GM12874 (cell line): Measurements from ENCODE around the gene SMARCA4.

Experiments
- TF ChIP-seq, protein P1 (sequence below): IDR thresholded peaks from 2 replicates; pipeline ENCODE4 v1.5.1; 2011; ENCODE audit warnings: low read depth, mild to moderate bottlenecking, control low read depth, low read length, moderate library complexity; ENCODE audit not compliant: insufficient read depth

Gene SMARCA4

DNA sequence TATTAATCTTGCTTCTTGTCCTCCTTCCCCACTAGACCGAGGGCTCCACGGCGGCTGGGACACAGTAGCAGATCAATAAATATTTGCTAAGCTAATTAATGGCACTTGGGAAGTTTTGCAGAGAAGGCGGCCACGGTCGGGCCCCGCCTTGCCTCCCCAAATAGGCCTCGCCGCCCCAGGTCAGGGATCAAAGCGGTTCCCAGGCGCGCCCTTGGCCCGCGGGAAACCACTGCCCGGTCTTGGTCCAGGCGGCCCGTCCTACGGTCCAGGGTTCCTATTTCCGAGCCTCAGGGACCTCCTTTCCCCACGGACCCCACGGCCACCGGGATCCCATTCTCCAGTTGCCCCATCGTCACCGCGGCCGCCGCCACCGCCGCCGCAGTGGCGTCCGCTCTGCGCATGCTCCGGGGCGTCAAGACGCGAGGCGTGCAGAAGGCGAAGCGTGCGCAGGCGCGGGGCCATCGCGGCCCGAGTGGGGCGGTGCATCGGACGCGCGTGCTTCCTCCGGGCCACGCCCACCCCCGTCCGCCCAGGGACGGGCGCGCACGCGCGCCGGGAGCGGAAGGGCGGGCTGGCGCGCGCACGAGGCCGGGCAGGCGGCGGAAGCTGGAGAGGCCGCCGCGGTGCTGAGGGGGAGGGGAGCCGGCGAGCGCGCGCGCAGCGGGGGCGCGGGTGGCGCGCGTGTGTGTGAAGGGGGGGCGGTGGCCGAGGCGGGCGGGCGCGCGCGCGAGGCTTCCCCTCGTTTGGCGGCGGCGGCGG is at the start of gene SMARCA4:
Gene SMARCA4, plus strand, starts transcription at position 717 of the 759 bp plus-strand sequence. CDS start 23,122 bp downstream, outside the sequence.
- TF ChIP-seq, protein P1, sequence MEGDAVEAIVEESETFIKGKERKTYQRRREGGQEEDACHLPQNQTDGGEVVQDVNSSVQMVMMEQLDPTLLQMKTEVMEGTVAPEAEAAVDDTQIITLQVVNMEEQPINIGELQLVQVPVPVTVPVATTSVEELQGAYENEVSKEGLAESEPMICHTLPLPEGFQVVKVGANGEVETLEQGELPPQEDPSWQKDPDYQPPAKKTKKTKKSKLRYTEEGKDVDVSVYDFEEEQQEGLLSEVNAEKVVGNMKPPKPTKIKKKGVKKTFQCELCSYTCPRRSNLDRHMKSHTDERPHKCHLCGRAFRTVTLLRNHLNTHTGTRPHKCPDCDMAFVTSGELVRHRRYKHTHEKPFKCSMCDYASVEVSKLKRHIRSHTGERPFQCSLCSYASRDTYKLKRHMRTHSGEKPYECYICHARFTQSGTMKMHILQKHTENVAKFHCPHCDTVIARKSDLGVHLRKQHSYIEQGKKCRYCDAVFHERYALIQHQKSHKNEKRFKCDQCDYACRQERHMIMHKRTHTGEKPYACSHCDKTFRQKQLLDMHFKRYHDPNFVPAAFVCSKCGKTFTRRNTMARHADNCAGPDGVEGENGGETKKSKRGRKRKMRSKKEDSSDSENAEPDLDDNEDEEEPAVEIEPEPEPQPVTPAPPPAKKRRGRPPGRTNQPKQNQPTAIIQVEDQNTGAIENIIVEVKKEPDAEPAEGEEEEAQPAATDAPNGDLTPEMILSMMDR, result no peak

DNA sequence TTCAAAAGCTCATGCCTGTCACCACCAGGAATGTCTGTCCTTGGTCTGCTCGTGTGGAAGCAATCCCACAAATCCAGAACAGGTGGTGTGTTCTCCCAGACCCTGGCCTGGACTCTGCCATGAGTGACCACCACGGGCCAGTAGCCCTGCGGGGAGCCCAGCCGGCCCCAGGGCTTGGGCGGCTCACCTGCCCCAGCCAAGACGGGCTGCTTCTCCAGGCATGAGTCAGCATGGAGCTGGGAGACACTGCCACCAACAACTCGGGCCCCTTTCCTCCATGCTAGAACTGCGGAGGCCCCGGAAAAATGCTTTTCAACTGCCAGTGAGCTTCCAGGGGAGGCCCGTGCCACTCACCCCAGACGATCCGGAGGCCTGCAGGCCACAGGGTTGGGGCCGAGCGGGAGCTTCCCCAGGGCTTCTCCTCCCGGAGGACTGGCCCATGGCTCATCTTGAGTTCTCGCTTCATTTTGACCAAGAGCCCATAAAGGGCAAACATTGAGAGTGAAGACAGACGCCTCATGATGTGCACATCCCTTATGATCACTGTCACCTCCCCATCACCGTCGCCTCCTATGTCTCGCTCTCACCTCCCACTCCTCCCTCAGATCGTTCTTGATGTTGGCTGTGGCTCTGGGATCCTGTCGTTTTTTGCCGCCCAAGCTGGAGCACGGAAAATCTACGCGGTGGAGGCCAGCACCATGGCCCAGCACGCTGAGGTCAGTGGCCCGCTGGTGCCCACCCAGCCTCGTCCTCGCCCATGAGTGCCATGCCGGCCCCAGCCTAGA is 49.1 kb upstream of the SMARCA4 start:
- TF ChIP-seq, protein P1, result no peak

DNA sequence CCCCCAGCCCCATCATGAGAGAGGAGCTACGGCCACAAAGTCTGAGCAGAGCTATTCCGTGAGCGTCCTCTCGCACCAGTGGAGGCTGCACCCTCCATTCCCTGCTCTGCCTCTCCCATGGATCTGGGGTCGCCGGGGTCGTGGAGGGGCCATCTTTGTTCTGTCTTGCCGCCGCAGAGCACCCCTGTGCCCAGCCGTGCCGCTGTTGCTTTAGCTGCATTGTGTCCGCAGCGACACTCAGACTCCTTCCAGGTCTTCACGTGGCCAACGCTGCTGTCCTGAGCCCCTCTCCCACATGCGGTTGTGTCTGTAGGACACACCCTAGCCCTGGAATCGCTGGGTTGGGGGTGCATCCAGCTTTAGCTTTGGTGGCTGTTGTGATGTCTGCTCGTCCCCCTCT is 48.2 kb upstream of the SMARCA4 start:
- TF ChIP-seq, protein P1, result no peak

DNA sequence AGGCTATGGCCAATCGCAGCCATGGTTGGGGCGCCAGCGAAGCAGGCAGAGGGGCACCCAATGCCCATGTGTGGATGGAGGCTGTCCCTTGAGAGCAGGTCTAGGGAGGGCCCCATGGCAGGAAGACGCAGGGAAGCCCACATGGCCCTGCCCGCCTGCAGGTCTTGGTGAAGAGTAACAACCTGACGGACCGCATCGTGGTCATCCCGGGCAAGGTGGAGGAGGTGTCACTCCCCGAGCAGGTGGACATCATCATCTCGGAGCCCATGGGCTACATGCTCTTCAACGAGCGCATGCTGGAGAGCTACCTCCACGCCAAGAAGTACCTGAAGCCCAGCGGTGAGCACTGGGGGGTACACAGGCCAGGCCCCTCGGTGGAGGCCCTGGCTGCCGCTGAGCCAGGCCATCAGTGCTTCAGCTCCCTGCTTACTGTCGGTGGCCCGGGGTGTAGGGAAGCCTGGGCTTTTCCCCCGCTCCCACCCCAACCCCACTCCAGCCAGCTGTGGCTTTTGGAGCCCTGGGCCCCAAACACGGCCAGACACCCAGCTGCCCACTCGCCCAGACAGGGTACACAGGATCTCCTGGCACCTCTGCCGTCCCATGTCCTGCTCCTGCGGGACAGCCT is 47.0 kb upstream of the SMARCA4 start:
- TF ChIP-seq, protein P1, result no peak

DNA sequence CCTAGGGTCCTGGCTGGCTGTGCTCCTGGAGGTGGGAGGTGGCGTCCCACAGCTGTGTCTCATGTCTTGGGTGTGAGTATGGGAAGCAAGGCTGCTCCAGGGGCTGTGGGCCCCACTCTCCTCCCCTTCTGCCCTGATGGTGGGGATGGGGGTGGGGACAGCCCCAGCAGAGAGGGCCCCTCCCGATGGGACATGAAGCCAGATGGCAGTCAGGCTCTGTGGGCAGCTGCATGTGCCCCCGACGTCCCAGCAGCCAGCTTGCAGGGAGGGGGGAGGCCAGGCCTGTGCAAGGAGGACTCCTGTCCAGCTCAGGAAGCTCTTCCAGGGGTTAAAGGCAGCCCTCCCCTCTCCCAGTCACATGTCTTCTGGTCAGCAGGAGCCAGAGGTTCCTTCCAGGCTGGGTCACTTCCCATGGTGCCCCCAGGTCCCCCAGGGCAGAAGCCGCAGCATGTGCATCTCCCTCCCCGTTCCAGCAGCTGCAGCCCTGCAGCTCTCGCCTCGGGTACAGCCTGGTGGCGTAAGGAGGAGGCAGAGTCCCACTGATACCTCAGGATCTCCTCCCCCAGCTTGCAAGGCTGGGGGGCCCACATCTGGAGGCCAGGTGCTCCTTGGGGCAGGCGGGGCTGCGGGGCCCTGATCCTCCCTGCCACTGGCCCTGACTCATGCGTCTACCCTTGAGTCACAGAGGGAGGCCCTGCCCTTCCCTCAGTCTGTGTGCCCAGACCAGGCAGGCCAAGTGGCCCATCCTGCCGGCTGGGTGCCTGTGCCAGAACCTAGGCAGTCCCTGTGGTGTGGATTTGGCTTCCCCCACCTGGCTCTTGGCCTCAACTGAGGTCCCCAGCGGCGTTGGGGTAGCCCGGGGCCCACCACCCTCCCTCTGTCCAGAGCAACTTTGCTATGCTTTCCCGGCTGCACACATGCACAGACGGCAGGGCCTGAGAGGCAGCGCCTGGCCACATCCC is 45.4 kb upstream of the SMARCA4 start:
- TF ChIP-seq, protein P1, result no peak

DNA sequence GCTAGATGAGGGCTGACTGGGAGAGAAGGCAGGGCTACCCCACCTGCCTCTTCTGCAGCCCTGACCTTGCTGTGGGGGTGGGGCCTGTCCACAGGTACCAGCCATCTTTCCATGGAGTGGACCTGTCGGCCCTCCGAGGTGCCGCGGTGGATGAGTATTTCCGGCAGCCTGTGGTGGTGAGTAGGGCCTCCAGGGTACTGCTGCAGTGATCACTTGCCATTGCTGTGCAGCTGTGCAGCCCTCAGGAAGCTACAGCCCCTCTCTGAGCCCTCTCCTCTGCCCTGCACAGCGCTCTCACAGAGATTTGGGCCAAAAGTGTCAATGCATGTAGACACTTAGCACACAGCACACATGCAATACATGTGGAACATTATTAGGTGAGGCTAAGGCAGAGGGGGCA is 44.2 kb upstream of the SMARCA4 start:
- TF ChIP-seq, protein P1, result no peak
